H9 (cell line): ENCODE data around the gene TMEM100. TPM values are rescaled to one million over a fixed set of nuclear protein-coding genes. Genes with fewer than 3 reads are reported as not detected.

Experiments used
- DNase-seq: peaks from one replicate; pipeline ENCODE4 v3.0.0-alpha.2; 2017
- H2AFZ ChIP-seq: one replicate; pipeline ENCODE4 v1.6.1; 2013; ENCODE audit warnings: mild to moderate bottlenecking, low read length, control low read depth, moderate library complexity
- H2AK5ac ChIP-seq: 2 replicates; pipeline ENCODE4 v1.6.1; 2013; ENCODE audit warnings: low read length, control low read depth, mixed read lengths; ENCODE audit not compliant: insufficient read length
- H2BK120ac ChIP-seq: one replicate; pipeline ENCODE4 v1.6.1; 2013; ENCODE audit warnings: low read depth, mild to moderate bottlenecking, low read length, control low read depth, inconsistent platforms; ENCODE audit not compliant: poor library complexity, severe bottlenecking
- H2BK12ac ChIP-seq: 2 replicates; pipeline ENCODE4 v1.6.1; 2013; ENCODE audit warnings: low read length, control low read depth, mixed read lengths, low read depth; ENCODE audit not compliant: insufficient read length
- H2BK15ac ChIP-seq: 2 replicates; pipeline ENCODE4 v1.6.1; 2013; ENCODE audit warnings: low read depth, low read length, control low read depth
- H2BK20ac ChIP-seq: one replicate; pipeline ENCODE4 v1.6.1; 2013; ENCODE audit warnings: low read depth, mild to moderate bottlenecking, low read length, control low read depth, inconsistent platforms; ENCODE audit not compliant: poor library complexity, severe bottlenecking
- H2BK5ac ChIP-seq: 2 replicates; pipeline ENCODE4 v1.6.1; 2013; ENCODE audit warnings: low read length, control low read depth, mixed read lengths; ENCODE audit not compliant: insufficient read length
- H3K14ac ChIP-seq: 2 replicates; pipeline ENCODE4 v1.6.1; 2013; ENCODE audit warnings: low read length, control low read depth; ENCODE audit not compliant: insufficient read depth
- H3K18ac ChIP-seq: 2 replicates; pipeline ENCODE4 v1.6.1; 2013; ENCODE audit warnings: low read depth, mild to moderate bottlenecking, mixed read lengths, low read length, control low read depth; ENCODE audit not compliant: insufficient read length
- H3K23ac ChIP-seq: 2 replicates; pipeline ENCODE4 v1.6.1; 2013; ENCODE audit warnings: low read length, control low read depth, mixed read lengths, low read depth; ENCODE audit not compliant: insufficient read length
- H3K23me2 ChIP-seq: 2 replicates; pipeline ENCODE4 v1.6.1; 2013; ENCODE audit warnings: low read depth, mild to moderate bottlenecking, mixed read lengths, low read length, control low read depth; ENCODE audit not compliant: insufficient read length, poor library complexity, severe bottlenecking
- H3K27ac ChIP-seq: 2 replicates; pipeline ENCODE4 v1.5.1; 2013; ENCODE audit warnings: low read length, control low read depth, mixed read lengths, low read depth; ENCODE audit not compliant: insufficient read length
- H3K27me3 ChIP-seq: 2 replicates; pipeline ENCODE4 v1.6.1; 2013; ENCODE audit warnings: low read length, control low read depth, inconsistent platforms; ENCODE audit not compliant: insufficient read depth
- H3K4ac ChIP-seq: 2 replicates; pipeline ENCODE4 v1.6.1; 2013; ENCODE audit warnings: low read depth, mild to moderate bottlenecking, control low read depth, inconsistent platforms, low read length, moderate library complexity
- H3K4me1 ChIP-seq: 2 replicates; pipeline ENCODE4 v1.6.1; 2013; ENCODE audit warnings: low read length, control low read depth, inconsistent platforms; ENCODE audit not compliant: insufficient read depth
- H3K4me2 ChIP-seq: 2 replicates; pipeline ENCODE4 v1.6.1; 2013; ENCODE audit warnings: low read length, control low read depth, mixed read lengths; ENCODE audit not compliant: insufficient read length, insufficient read depth
- H3K56ac ChIP-seq: 2 replicates; pipeline ENCODE4 v1.6.1; 2013; ENCODE audit warnings: low read depth, mild to moderate bottlenecking, mixed read lengths, low read length, control low read depth; ENCODE audit not compliant: insufficient read length
- H3K79me1 ChIP-seq: 2 replicates; pipeline ENCODE4 v1.6.1; 2013; ENCODE audit warnings: low read depth, mild to moderate bottlenecking, moderate library complexity, low read length, control low read depth, inconsistent platforms; ENCODE audit not compliant: insufficient read depth, poor library complexity, severe bottlenecking
- H3K79me2 ChIP-seq: 2 replicates; pipeline ENCODE4 v1.6.1; 2013; ENCODE audit warnings: low read length, control low read depth, inconsistent platforms; ENCODE audit not compliant: insufficient read depth
- H3K9ac ChIP-seq: 2 replicates; pipeline ENCODE4 v1.6.1; 2013; ENCODE audit warnings: low read length, control low read depth, mixed read lengths; ENCODE audit not compliant: insufficient read length; ENCODE audit errors: extremely low read depth
- H3K9me3 ChIP-seq: one replicate; pipeline ENCODE4 v1.6.1; 2013; ENCODE audit warnings: low read depth, low read length, inconsistent platforms; ENCODE audit not compliant: control insufficient read depth
- H3T11ph ChIP-seq: one replicate; pipeline ENCODE4 v1.6.1; 2013; ENCODE audit warnings: mild to moderate bottlenecking, low read length, control low read depth, inconsistent platforms
- H4K20me1 ChIP-seq: one replicate; pipeline ENCODE4 v1.6.1; 2013; ENCODE audit not compliant: control insufficient read depth, insufficient read length, insufficient read depth
- H4K5ac ChIP-seq: 2 replicates; pipeline ENCODE4 v1.6.1; 2013; ENCODE audit warnings: low read depth, mild to moderate bottlenecking, mixed read lengths, low read length, control low read depth; ENCODE audit not compliant: insufficient read length
- H4K8ac ChIP-seq: replicated peaks from 2 replicates; pipeline ENCODE4 v1.6.1; 2013; ENCODE audit warnings: low read length, control low read depth, mixed read lengths, low read depth; ENCODE audit not compliant: insufficient read length
- H4K91ac ChIP-seq: 2 replicates; pipeline ENCODE4 v1.6.1; 2013; ENCODE audit warnings: low read depth, mild to moderate bottlenecking, moderate library complexity, mixed read lengths, low read length, control low read depth; ENCODE audit not compliant: insufficient read length
- H3K27ac Mint-ChIP-seq, 3 experiments: 2 replicates in 2 of 3; 3 replicates in 1 of 3; pipeline ENCODE4 v1.8.0; 2020 to 2021; ENCODE audit warnings: mixed read lengths in 3 of 3, mild to moderate bottlenecking in 1 of 3, moderate library complexity in 1 of 3
- H3K27me3 Mint-ChIP-seq: 2 replicates; pipeline ENCODE4 v1.8.0; 2021; ENCODE audit warnings: low read depth, mild to moderate bottlenecking, moderate library complexity, mixed read lengths
- H3K36me3 Mint-ChIP-seq, 3 experiments: 2 replicates in 2 of 3; 3 replicates in 1 of 3; pipeline ENCODE4 v1.8.0; 2020 to 2021; ENCODE audit warnings: low read depth in 3 of 3, mixed read lengths in 3 of 3; ENCODE audit not compliant: insufficient read depth in 1 of 3
- H3K4me1 Mint-ChIP-seq, 2 experiments: 2 replicates each; pipeline ENCODE4 v1.8.0; 2020; ENCODE audit warnings: mixed read lengths in 2 of 2
- H3K4me3 Mint-ChIP-seq, 2 experiments: 2 replicates in 1 of 2; 3 replicates in 1 of 2; pipeline ENCODE4 v1.8.0; 2020 to 2021; ENCODE audit warnings: mild to moderate bottlenecking in 2 of 2, mixed read lengths in 2 of 2, moderate library complexity in 1 of 2
- H3K9me3 Mint-ChIP-seq, 2 experiments: 2 replicates in 1 of 2; 3 replicates in 1 of 2; pipeline ENCODE4 v1.8.0; 2020; ENCODE audit warnings: mild to moderate bottlenecking in 2 of 2, mixed read lengths in 2 of 2, moderate library complexity in 1 of 2
- CTCF ChIP-seq: fragments of 200-600 bp; sonication (generic); conservative IDR thresholded peaks from 3 replicates; pipeline ENCODE4 v1.8.0; 2021; ENCODE audit warnings: antibody characterized with exemption, mild to moderate bottlenecking
- total RNA-seq: library from RNA; stranded (reverse); gene quantifications from 2 replicates; pipeline ENCODE4 v1.2.1, GENCODE V29; 2021

Gene TMEM100
- total RNA-seq, 1 experiment from 2014 or later = 0.17 TPM

GRCh38 chr17:55705847-55706246, 16.8 kb downstream of the TMEM100 start:
- H3K79me2 ChIP-seq = no peaks in the 10 kb centered on the region

More at GRCh38 chr17:55705847-55706246, 16.8 kb downstream of the TMEM100 start:
- no peaks in the 10 kb centered on the region for H3K9me3 ChIP-seq
- H3K4me1 ChIP-seq = peaks cover 6% of the 10 kb centered on the region; the same call in 1 of the 2 replicates
- H3K14ac ChIP-seq = no peak overlapping the region
- no peak for TF ChIP-seq CTCF
- Mint-ChIP-seq H3K27ac (no peak overlapping the region), H3K36me3 (peaks cover 0 to 5% (median 2%) of the 10 kb centered on the region in 3 experiments; a peak in 3 of 7 replicates), H3K4me3 (no peak overlapping the region), H3K4me1 (peaks cover 18 to 29% of the 10 kb centered on the region in 2 experiments), H3K9me3 (peaks cover 7 to 8% of the 10 kb centered on the region in 2 experiments; a peak in 3 of 5 replicates), H3K27me3 (no peaks in the 10 kb centered on the region)
- H3K23ac ChIP-seq = no peak overlapping the region
- no peak overlapping the region for H3T11ph ChIP-seq
- H3K56ac ChIP-seq = no peak overlapping the region
- no peak overlapping the region for H2AFZ ChIP-seq
- H2AK5ac ChIP-seq = no peak overlapping the region
- no peak overlapping the region for H2BK5ac ChIP-seq
- no peak overlapping the region for H3K4me2 ChIP-seq
- H3K79me1 ChIP-seq = no peaks in the 10 kb centered on the region
- H3K27me3 ChIP-seq = no peaks in the 10 kb centered on the region
- no peak overlapping the region for H3K9ac ChIP-seq
- H3K4ac ChIP-seq = no peak overlapping the region
- no peaks in the 10 kb centered on the region for H4K20me1 ChIP-seq
- H4K5ac ChIP-seq = no peak overlapping the region
- no peak for DNase-seq
- no peak overlapping the region for H4K91ac ChIP-seq
- H3K27ac ChIP-seq = no peak overlapping the region
- no peak overlapping the region for H2BK20ac ChIP-seq
- no peak overlapping the region for H2BK120ac ChIP-seq
- H3K18ac ChIP-seq = no peak overlapping the region
- H2BK12ac ChIP-seq = no peak overlapping the region
- no peak overlapping the region for H2BK15ac ChIP-seq
- no peak overlapping the region for H4K8ac ChIP-seq
- no peaks in the 10 kb centered on the region for H3K23me2 ChIP-seq
